PFSK-1 (cell line): ENCODE measurements around the gene PLEKHG4.

Source experiments
- POLR2AphosphoS5 ChIP-seq: IDR thresholded peaks from 2 replicates; pipeline ENCODE4 v1.6.1; 2012; ENCODE audit warnings: low read depth, mild to moderate bottlenecking, control low read depth, low read length, moderate library complexity
- REST ChIP-seq, 2 experiments: IDR thresholded peaks; 2 replicates each; pipeline versions ENCODE4 v1.6.1 to v1.8.0; 2011 to 2012; ENCODE audit warnings: low read depth in 2 of 2, low read length in 2 of 2, control low read depth in 1 of 2, inconsistent platforms in 1 of 2, mild to moderate bottlenecking in 1 of 2, moderate library complexity in 1 of 2; ENCODE audit not compliant: insufficient read depth in 1 of 2
- TAF1 ChIP-seq: IDR thresholded peaks from 2 replicates; pipeline ENCODE4 v1.6.1; 2012; ENCODE audit warnings: low read length, control low read depth, borderline replicate concordance; ENCODE audit not compliant: insufficient read depth

- no peak for TF ChIP-seq POLR2AphosphoS5
- TF ChIP-seq TAF1, result no peak
- no peak for TF ChIP-seq REST (IDR thresholded peaks at IDR 0.05; ENCODE audit: insufficient read depth in 1 of 2, low read depth in 2 of 2, low read length in 2 of 2)
These were observed 48.4 kb downstream of the PLEKHG4 start for GRCh38 chr16:67327743-67328142.
